T-cell (primary cell): ENCODE data around the gene ZNF774. TPM values are rescaled to one million over a fixed set of nuclear protein-coding genes. Genes with fewer than 3 reads are reported as not detected.

Experiments used
- ATAC-seq, 4 experiments: fragments of 200-7000 bp in 3 of 4; fragments of 150-1000 bp in 1 of 4; cut with Tn5 transposase; replicated peaks in 1 of 4; 1 replicate in 3 of 4; 2 replicates in 1 of 4; pipeline ENCODE4 v1.10.0; 2021; ENCODE audit warnings: moderate library complexity in 3 of 4, mild to moderate bottlenecking in 2 of 4, moderate number of reproducible peaks in 1 of 4
- CTCF ChIA-PET, 2 donors: fragments of 300-600 bp; sonication (Branson Sonifier 250); formaldehyde crosslinking; loops; one replicate each; lab custom pipeline; 2022; ENCODE audit warnings: antibody characterized with exemption in 2 of 2; lab: Charles Lee
- POLR2A ChIA-PET, 2 donors: fragments of 300-600 bp; sonication (Branson Sonifier 250); formaldehyde crosslinking; loops; one replicate each; lab custom pipeline; 2022; ENCODE audit warnings: antibody characterized with exemption in 2 of 2; lab: Charles Lee
- DNase-seq, 35 experiments: peaks; one replicate each; pipeline versions ENCODE4 v3.0.0 to v3.0.0-alpha.2; 2013 to 2023
- H3K27ac ChIP-seq: one replicate; pipeline ENCODE4 v1.5.1; 2013; ENCODE audit warnings: low read length
- H3K27me3 ChIP-seq, 2 experiments: replicated peaks in 1 of 2; 1 replicate in 1 of 2; 2 replicates in 1 of 2; pipeline versions ENCODE4 v1.6.1 to v1.7.0; 2013; ENCODE audit warnings: low read length in 1 of 2, mixed read lengths in 1 of 2; ENCODE audit not compliant: control insufficient read depth in 2 of 2, insufficient read depth in 2 of 2; ENCODE audit errors: extremely low read depth in 1 of 2
- H3K36me3 ChIP-seq, 2 donors: 1 replicate in 1 of 2; 2 replicates in 1 of 2; pipeline versions ENCODE4 v1.6.1 to v1.7.0; 2013; ENCODE audit warnings: low read length in 1 of 2; ENCODE audit not compliant: control insufficient read depth in 2 of 2, insufficient read depth in 1 of 2; ENCODE audit errors: extremely low read depth in 1 of 2
- H3K4me1 ChIP-seq, 2 experiments: 1 replicate in 1 of 2; 2 replicates in 1 of 2; pipeline versions ENCODE4 v1.6.1 to v1.7.0; 2013; ENCODE audit warnings: low read length in 2 of 2, mixed read lengths in 1 of 2; ENCODE audit not compliant: insufficient read depth in 2 of 2, control insufficient read depth in 1 of 2; ENCODE audit errors: extremely low read depth in 1 of 2
- H3K4me3 ChIP-seq, 2 donors: 1 replicate in 1 of 2; 2 replicates in 1 of 2; pipeline versions ENCODE4 v1.5.1 to v1.7.0; 2013; ENCODE audit warnings: mild to moderate bottlenecking in 2 of 2, low read length in 1 of 2, moderate library complexity in 1 of 2; ENCODE audit not compliant: control insufficient read depth in 1 of 2; ENCODE audit errors: extremely low read depth in 1 of 2
- H3K9me3 ChIP-seq: 2 replicates; pipeline ENCODE4 v1.7.0; 2013
- H3K27ac Mint-ChIP-seq, 2 donors: one replicate each; pipeline ENCODE4 v1.8.0; 2020 to 2021; ENCODE audit warnings: mild to moderate bottlenecking in 2 of 2, mixed read lengths in 2 of 2
- H3K27me3 Mint-ChIP-seq, 2 donors: one replicate each; pipeline ENCODE4 v1.8.0; 2021 to 2022; ENCODE audit warnings: mixed read lengths in 2 of 2
- H3K36me3 Mint-ChIP-seq: one replicate; pipeline ENCODE4 v1.8.0; 2021; ENCODE audit warnings: mixed read lengths
- H3K4me1 Mint-ChIP-seq, 3 donors: one replicate each; pipeline ENCODE4 v1.8.0; 2020 to 2022; ENCODE audit warnings: mixed read lengths in 3 of 3, mild to moderate bottlenecking in 1 of 3
- H3K4me3 Mint-ChIP-seq, 3 donors: one replicate each; pipeline ENCODE4 v1.8.0; 2020 to 2022; ENCODE audit warnings: mild to moderate bottlenecking in 3 of 3, mixed read lengths in 3 of 3, moderate library complexity in 3 of 3
- H3K9me3 Mint-ChIP-seq, 3 donors: one replicate each; pipeline ENCODE4 v1.8.0; 2020 to 2022; ENCODE audit warnings: mixed read lengths in 3 of 3
- WGBS: methylation state at CpG from one replicate; pipeline ENCODE4 v1.1.5; 2013; ENCODE audit warnings: missing lambda C conversion rate; ENCODE audit not compliant: insufficient coverage; 5-methylcytosine and 5-hydroxymethylcytosine counted together
- total RNA-seq, 35 experiments: library from RNA in 6 of 35; stranded (reverse) in 6 of 35; fragments of 120-200 nt in 1 of 35; gene quantifications; one replicate each; pipeline versions ENCODE4 v1.2.1 to v1.2.4 and lab custom pipeline; 2013 to 2026

The ZNF774 gene
- total RNA-seq, 5 donors from 2014 or later (not counting 1 experiment from before 2014, with no cell fraction given), result 0.61 to 0.85 (median 0.70) TPM

GRCh38 chr15:90375071-90375470, 23.0 kb downstream of the ZNF774 start:
- Histone ChIP-seq H3K27me3 (no peaks in the 10 kb centered on the region), H3K9me3 (no peaks in the 10 kb centered on the region), H3K36me3 (no peaks in the 10 kb centered on the region), H3K4me1 (peaks cover 35 to 47% of the 10 kb centered on the region in 2 experiments), H3K4me3 (no peak overlapping the region), H3K27ac (no peak overlapping the region)
- ATAC-seq (no peak), DNase-seq (no peak)
- Mint-ChIP-seq H3K27me3 (no peaks in the 10 kb centered on the region), H3K4me3 (no peak overlapping the region), H3K27ac (no peak overlapping the region), H3K4me1 (peaks cover 38 to 48% (median 46%) of the 10 kb centered on the region in 3 donors), H3K9me3 (peaks cover 0 to 3% (median 0%) of the 10 kb centered on the region in 3 donors), H3K36me3 (no peaks in the 10 kb centered on the region)
- ChIA-PET POLR2A (no interaction called here), CTCF (interaction anchor here in 1 of 2 donors (0.5 to 1.4 kb wide), 5 partner anchors 11 to 49 kb away, joined by 3 to 5 read pairs (median 4); no protein-coding TSS in a partner anchor)
- 100% methylated on average over 4 of the region's 7 CpGs for WGBS

- Mint-ChIP-seq H3K9me3 (peaks cover 0 to 6% (median 4%) of the 10 kb centered on the region in 3 donors), H3K4me3 (peak overlapping the region; percentile 25 to 68 (median 26)), H3K4me1 (peaks cover 38 to 54% (median 46%) of the 10 kb centered on the region in 3 donors), H3K36me3 (peaks cover 4% of the 10 kb centered on the region), H3K27ac (peak overlapping the region; percentile 66 to 83), H3K27me3 (no peaks in the 10 kb centered on the region)
- Histone ChIP-seq H3K27ac (peak overlapping the region; percentile 61), H3K36me3 (no peaks in the 10 kb centered on the region), H3K27me3 (no peaks in the 10 kb centered on the region), H3K9me3 (no peaks in the 10 kb centered on the region), H3K4me1 (peaks cover 31 to 47% of the 10 kb centered on the region in 2 experiments), H3K4me3 (peak overlapping the region in 1 of 2 donors; percentile 25)
- ChIA-PET POLR2A (interaction anchor here in 1 of 2 donors (0.6 to 1.4 kb wide), 3 partner anchors 11 to 102 kb away, joined by 3 to 5 read pairs (median 3); partner anchors contain the start of gene IQGAP1), CTCF (interaction anchor here (0.5 to 2.2 kb wide), 7 partner anchors 12 to 579 kb away, joined by 3 to 16 read pairs (median 5); partner anchors contain the start of gene IQGAP1 (in 1 of the 2))
- 0% methylated on average over 2 of the region's 6 CpGs for WGBS
- ATAC-seq (peak; percentile 98 to 99 (median 99)), DNase-seq (peak; percentile 28 to 81 (median 60))
Observed at GRCh38 chr15:90376789-90377188, 24.7 kb downstream of the ZNF774 start.

GRCh38 chr15:90379263-90379662, 27.2 kb downstream of the ZNF774 start:
- H3K4me3 ChIP-seq, result no peak overlapping the region
- POLR2A ChIA-PET, result interaction anchor here in 1 of 2 donors (1.0 kb wide), 1 partner anchor 9 kb away, joined by 4 read pairs; the partner anchor contains the start of gene IQGAP1
- H3K27ac ChIP-seq, result no peak overlapping the region
- H3K27me3 Mint-ChIP-seq, result no peaks in the 10 kb centered on the region
- ATAC-seq (no peak), DNase-seq (no peak)
- H3K4me3 Mint-ChIP-seq, result peak overlapping the region in 1 of 3 donors; percentile 13
- H3K36me3 ChIP-seq, result no peaks in the 10 kb centered on the region
- no peaks in the 10 kb centered on the region for H3K27me3 ChIP-seq
- no peaks in the 10 kb centered on the region for H3K9me3 ChIP-seq
- no peak overlapping the region for H3K27ac Mint-ChIP-seq
- 100% methylated on average over 1 of the region's 3 CpGs for WGBS
- peaks cover 38 to 57% (median 48%) of the 10 kb centered on the region in 3 donors for H3K4me1 Mint-ChIP-seq
- H3K4me1 ChIP-seq, result peaks cover 31 to 47% of the 10 kb centered on the region in 2 experiments
- H3K9me3 Mint-ChIP-seq, result peaks cover 0 to 6% (median 4%) of the 10 kb centered on the region in 3 donors
- CTCF ChIA-PET, result no interaction called here
- peaks cover 4% of the 10 kb centered on the region for H3K36me3 Mint-ChIP-seq

- Histone ChIP-seq H3K9me3 (no peaks in the 10 kb centered on the region), H3K4me3 (no peak overlapping the region), H3K36me3 (no peaks in the 10 kb centered on the region), H3K27ac (no peak overlapping the region), H3K4me1 (peaks cover 23 to 28% of the 10 kb centered on the region in 2 experiments), H3K27me3 (no peaks in the 10 kb centered on the region)
- ChIA-PET CTCF (no interaction called here), POLR2A (no interaction called here)
- Mint-ChIP-seq H3K9me3 (peaks cover 0 to 6% (median 4%) of the 10 kb centered on the region in 3 donors), H3K27ac (no peak overlapping the region), H3K4me3 (no peak overlapping the region), H3K36me3 (peaks cover 4% of the 10 kb centered on the region), H3K4me1 (peaks cover 20 to 40% (median 32%) of the 10 kb centered on the region in 3 donors), H3K27me3 (no peaks in the 10 kb centered on the region)
- ATAC-seq (no peak), DNase-seq (no peak)
Observed at GRCh38 chr15:90381515-90381914, 29.4 kb downstream of the ZNF774 start.

GRCh38 chr15:90382320-90382719, 30.2 kb downstream of the ZNF774 start:
- peaks cover 12 to 34% (median 25%) of the 10 kb centered on the region in 3 donors for H3K4me1 Mint-ChIP-seq
- no peak for DNase-seq
- POLR2A ChIA-PET, result no interaction called here

GRCh38 chr15:90386221-90386620, 34.1 kb downstream of the ZNF774 start:
- peaks cover 18 to 24% of the 10 kb centered on the region in 2 experiments for H3K4me1 ChIP-seq
- no peak for ATAC-seq
- no peaks in the 10 kb centered on the region for H3K27me3 ChIP-seq
- peaks cover 11% of the 10 kb centered on the region for H3K36me3 Mint-ChIP-seq
- H3K27ac Mint-ChIP-seq, result peak overlapping the region; percentile 66 to 74
- peaks cover 4 to 6% of the 10 kb centered on the region in 2 donors for H3K36me3 ChIP-seq
- peak overlapping the region in 1 of 3 donors; percentile 21 for H3K4me3 Mint-ChIP-seq
- WGBS, result 100% methylated on average over 1 of the region's 2 CpGs
- no peaks in the 10 kb centered on the region for H3K9me3 Mint-ChIP-seq
- no peak overlapping the region for H3K27ac ChIP-seq
- no peaks in the 10 kb centered on the region for H3K27me3 Mint-ChIP-seq
- no peak for DNase-seq
- no peak overlapping the region for H3K4me3 ChIP-seq
- H3K9me3 ChIP-seq, result no peaks in the 10 kb centered on the region
- H3K4me1 Mint-ChIP-seq, result peaks cover 30 to 41% (median 34%) of the 10 kb centered on the region in 3 donors
- ChIA-PET POLR2A (interaction anchor here in 1 of 2 donors (0.8 kb wide), 1 partner anchor 260 kb away, joined by 8 read pairs; no protein-coding TSS in a partner anchor), CTCF (interaction anchor here (0.6 to 0.9 kb wide), 5 partner anchors 93 to 237 kb away, joined by 3 to 6 read pairs (median 4); no protein-coding TSS in a partner anchor)

More at GRCh38 chr15:90382320-90382719, 30.2 kb downstream of the ZNF774 start:
- Mint-ChIP-seq H3K27me3 (no peaks in the 10 kb centered on the region), H3K4me3 (no peak overlapping the region), H3K9me3 (peaks cover 0 to 6% (median 4%) of the 10 kb centered on the region in 3 donors), H3K36me3 (peaks cover 4% of the 10 kb centered on the region), H3K27ac (no peak overlapping the region)
- Histone ChIP-seq H3K4me3 (no peak overlapping the region), H3K27ac (no peak overlapping the region), H3K36me3 (no peaks in the 10 kb centered on the region), H3K9me3 (no peaks in the 10 kb centered on the region), H3K4me1 (peaks cover 16 to 23% of the 10 kb centered on the region in 2 experiments), H3K27me3 (no peaks in the 10 kb centered on the region)
- no peak for ATAC-seq
- CTCF ChIA-PET, result no interaction called here
